IMR-90 (cell line): Measurements from ENCODE around the gene EMP1. TPM values are rescaled to one million over a fixed set of nuclear protein-coding genes. Genes with fewer than 3 reads are reported as not detected.

Experiments
- ATAC-seq: fragments of 200-7000 bp; cut with Tn5 transposase; 2 replicates; pipeline ENCODE4 v1.9.1; 2020; ENCODE audit warnings: low read depth, mild to moderate bottlenecking, moderate library complexity
- BruUV-seq: library from RNA; stranded (reverse); fragments of 400-500 nt; replicated peaks from 2 replicates; lab custom pipeline; 2021; lab: Mats Ljungman, UMichigan
- CTCF ChIA-PET: fragments of 300-600 bp; formaldehyde crosslinking; extraction: SDS; loops from one replicate; lab custom pipeline; 2021; ENCODE audit warnings: antibody characterized with exemption; lab: Yijun Ruan, JAX
- POLR2A ChIA-PET: fragments of 300-600 bp; sonication (Branson Sonifier 250); formaldehyde crosslinking; loops from one replicate; lab custom pipeline; 2022; ENCODE audit warnings: antibody characterized with exemption; ENCODE audit not compliant: unreplicated experiment; lab: Charles Lee
- DNase-seq: peaks from one replicate; pipeline ENCODE4 v3.0.0; 2013
- H2AFZ ChIP-seq: replicated peaks from 2 replicates; pipeline ENCODE3; 2013; ENCODE audit warnings: low read length, mild to moderate bottlenecking; ENCODE audit not compliant: poor library complexity
- H2AK5ac ChIP-seq: 2 replicates; pipeline ENCODE4 v1.6.1; 2013; ENCODE audit warnings: low read depth, low read length, inconsistent platforms
- H2AK9ac ChIP-seq: replicated peaks from 2 replicates; pipeline ENCODE3; 2013; ENCODE audit warnings: mild to moderate bottlenecking, low read depth, low read length, moderate library complexity; ENCODE audit not compliant: poor library complexity
- H2BK120ac ChIP-seq: 2 replicates; pipeline ENCODE4 v1.6.1; 2013; ENCODE audit warnings: low read depth, low read length, inconsistent platforms
- H2BK15ac ChIP-seq: 3 replicates; pipeline ENCODE4 v1.6.1; 2013; ENCODE audit warnings: low read depth, low read length, inconsistent platforms
- H2BK20ac ChIP-seq: 2 replicates; pipeline ENCODE4 v1.6.1; 2013; ENCODE audit warnings: low read depth, mild to moderate bottlenecking, inconsistent platforms, low read length, moderate library complexity
- H2BK5ac ChIP-seq: 2 replicates; pipeline ENCODE4 v1.6.1; 2013; ENCODE audit warnings: mild to moderate bottlenecking, low read depth, low read length, inconsistent platforms; ENCODE audit not compliant: poor library complexity, severe bottlenecking
- H3K14ac ChIP-seq: replicated peaks from 2 replicates; pipeline ENCODE4 v1.6.1; 2013; ENCODE audit warnings: low read depth, low read length, inconsistent platforms
- H3K18ac ChIP-seq: 2 replicates; pipeline ENCODE4 v1.6.1; 2013; ENCODE audit warnings: low read depth, low read length, control low read depth
- H3K23ac ChIP-seq: 2 replicates; pipeline ENCODE4 v1.6.1; 2013; ENCODE audit warnings: low read depth, low read length, inconsistent platforms
- H3K27ac ChIP-seq: 2 replicates; pipeline ENCODE4 v1.5.1; 2013; ENCODE audit warnings: mild to moderate bottlenecking, control low read depth, low read length; ENCODE audit not compliant: insufficient read depth
- H3K27me3 ChIP-seq: 2 replicates; pipeline ENCODE4 v1.6.1; 2013; ENCODE audit warnings: low read length; ENCODE audit not compliant: control insufficient read depth, insufficient read depth
- H3K36me3 ChIP-seq: 2 replicates; pipeline ENCODE4 v1.6.1; 2013; ENCODE audit warnings: low read length, mixed read lengths; ENCODE audit not compliant: control insufficient read depth, insufficient read depth
- H3K4ac ChIP-seq: 2 replicates; pipeline ENCODE4 v1.6.1; 2013; ENCODE audit warnings: low read depth, low read length, inconsistent platforms
- H3K4me1 ChIP-seq: 2 replicates; pipeline ENCODE4 v1.6.1; 2013; ENCODE audit warnings: low read length, mixed read lengths; ENCODE audit not compliant: control insufficient read depth, insufficient read depth
- H3K4me2 ChIP-seq: 2 replicates; pipeline ENCODE4 v1.6.1; 2013; ENCODE audit warnings: low read depth, mild to moderate bottlenecking, control low read depth, low read length, moderate library complexity
- H3K4me3 ChIP-seq: 2 replicates; pipeline ENCODE4 v1.5.1; 2013; ENCODE audit warnings: low read depth, mild to moderate bottlenecking, control low read depth, low read length, moderate library complexity; ENCODE audit not compliant: insufficient read depth
- H3K56ac ChIP-seq: 2 replicates; pipeline ENCODE4 v1.6.1; 2013; ENCODE audit warnings: low read length, inconsistent platforms; ENCODE audit not compliant: insufficient read depth; ENCODE audit errors: extremely low read depth
- H3K79me1 ChIP-seq, 2 experiments: 2 replicates each; pipeline ENCODE4 v1.6.1; 2013; ENCODE audit warnings: low read length in 2 of 2, inconsistent platforms in 1 of 2, low read depth in 1 of 2
- H3K9ac ChIP-seq: 2 replicates; pipeline ENCODE4 v1.6.1; 2013; ENCODE audit warnings: low read depth, low read length, control low read depth
- H3K9me1 ChIP-seq: 2 replicates; pipeline ENCODE4 v1.6.1; 2013; ENCODE audit warnings: low read length, inconsistent platforms; ENCODE audit not compliant: insufficient read depth
- H3K9me3 ChIP-seq: 2 replicates; pipeline ENCODE4 v1.6.1; 2013; ENCODE audit warnings: low read length; ENCODE audit not compliant: control insufficient read depth, insufficient read depth
- H4K20me1 ChIP-seq: 2 replicates; pipeline ENCODE4 v1.6.1; 2013; ENCODE audit warnings: low read length, inconsistent platforms; ENCODE audit not compliant: insufficient read depth
- H4K5ac ChIP-seq: 2 replicates; pipeline ENCODE4 v1.6.1; 2013; ENCODE audit warnings: mild to moderate bottlenecking, low read depth, low read length, control low read depth
- H4K8ac ChIP-seq, 2 experiments: 2 replicates each; pipeline ENCODE4 v1.6.1; 2013; ENCODE audit warnings: low read depth in 2 of 2, low read length in 2 of 2, control low read depth in 1 of 2, inconsistent platforms in 1 of 2
- H4K91ac ChIP-seq: 2 replicates; pipeline ENCODE4 v1.6.1; 2013; ENCODE audit warnings: low read depth, low read length, inconsistent platforms; ENCODE audit not compliant: insufficient read depth
- CEBPB ChIP-seq: IDR thresholded peaks from 2 replicates; pipeline ENCODE4 v1.6.1; 2012; ENCODE audit warnings: low read depth, low read length, improper control_type of control experiment
- CHD1 ChIP-seq: IDR thresholded peaks from 2 replicates; pipeline ENCODE4 v1.6.1; 2012; ENCODE audit warnings: low read depth, low read length, improper control_type of control experiment
- FOS ChIP-seq: fragments of 150-350 bp; IDR thresholded peaks from 2 replicates; pipeline ENCODE4 v1.6.1; 2016; ENCODE audit warnings: low read depth, low read length
- MAFK ChIP-seq: IDR thresholded peaks from 2 replicates; pipeline ENCODE4 v1.6.1; 2012; ENCODE audit warnings: low read depth, low read length, improper control_type of control experiment
- MAZ ChIP-seq: IDR thresholded peaks from 2 replicates; pipeline ENCODE4 v1.6.1; 2012; ENCODE audit warnings: low read depth, mild to moderate bottlenecking, low read length, improper control_type of control experiment, moderate library complexity, borderline replicate concordance
- MXI1 ChIP-seq: IDR thresholded peaks from 2 replicates; pipeline ENCODE4 v1.6.1; 2012; ENCODE audit warnings: low read depth, mild to moderate bottlenecking, low read length, moderate library complexity, borderline replicate concordance
- NFE2L2 ChIP-seq: fragments of 150-350 bp; IDR thresholded peaks from 2 replicates; pipeline ENCODE4 v1.6.1; 2016; ENCODE audit warnings: low read depth, mild to moderate bottlenecking, low read length
- POLR2A ChIP-seq: IDR thresholded peaks from 2 replicates; pipeline ENCODE4 v1.6.1; 2012; ENCODE audit warnings: mild to moderate bottlenecking, low read depth, low read length
- RAD21 ChIP-seq: IDR thresholded peaks from 2 replicates; pipeline ENCODE4 v1.6.1; 2012; ENCODE audit warnings: low read length, improper control_type of control experiment
- RCOR1 ChIP-seq: IDR thresholded peaks from 2 replicates; pipeline ENCODE4 v1.6.1; 2012; ENCODE audit warnings: mild to moderate bottlenecking, low read length, improper control_type of control experiment; ENCODE audit not compliant: insufficient replicate concordance
- RFX5 ChIP-seq: IDR thresholded peaks from 2 replicates; pipeline ENCODE4 v1.8.0; 2012; ENCODE audit warnings: low read depth, mild to moderate bottlenecking, low read length, moderate library complexity
- SMC3 ChIP-seq: fragments of 150-350 bp; IDR thresholded peaks from 2 replicates; pipeline ENCODE4 v1.6.1; 2016; ENCODE audit warnings: low read depth, mild to moderate bottlenecking, antibody characterized with exemption, low read length, moderate library complexity
- WGBS, 2 experiments: methylation state at CpG; one replicate each; pipeline versions ENCODE4 v1.1.5 to v1.1.7; 2013; ENCODE audit warnings: missing lambda C conversion rate in 2 of 2; ENCODE audit not compliant: insufficient read length in 1 of 2; ENCODE audit errors: extremely low coverage in 2 of 2; 5-methylcytosine and 5-hydroxymethylcytosine counted together
- dilution Hi-C: fragments of 300-500 bp; cut with HindIII; formaldehyde crosslinking; loops from one replicate; pipeline ENCODE4 v1.14.3; 2018; ENCODE audit warnings: low sequenced_read_pairs; ENCODE audit not compliant: unreplicated experiment
- in situ Hi-C: fragments of 300-500 bp; cut with MboI; formaldehyde crosslinking; loops from 3 replicates; pipeline ENCODE4 v1.14.3; 2019; ENCODE audit warnings: low sequenced_read_pairs, inconsistent platforms, mixed read lengths
- intact Hi-C: fragments of 100-400 bp; cut with micrococcal nuclease; formaldehyde crosslinking; loops from 2 replicates; pipeline ENCODE4 v1.10.0; 2022
- polyA plus RNA-seq, 3 experiments: library from polyadenylated mRNA; depleted of rRNA; stranded (reverse); fragments of >200 nt; gene quantifications; 2 replicates each; pipeline ENCODE4 v1.2.3, GENCODE V29; 2012; ENCODE audit warnings: low replicate concordance in 1 of 3
- total RNA-seq: library from RNA; depleted of rRNA; stranded (reverse); fragments of >200 nt; gene quantifications from 2 replicates; pipeline ENCODE4 v1.2.3, GENCODE V29; 2012
- TF ChIP-seq, protein P1 (sequence below): conservative IDR thresholded peaks from 2 replicates; pipeline ENCODE4 v1.5.1; 2012; ENCODE audit warnings: mild to moderate bottlenecking, low read depth, low read length, improper control_type of control experiment
- TF ChIP-seq, protein P2 (sequence below): fragments of 150-350 bp; IDR thresholded peaks from 2 replicates; pipeline ENCODE4 v1.6.1; 2016; ENCODE audit warnings: low read depth, mild to moderate bottlenecking, low read length, moderate library complexity, borderline replicate concordance

The EMP1 gene
- total and polyA plus RNA-seq, 2 of the 4 experiments (the other 2 are of a cell fraction), result 137 to 201 TPM

DNA sequence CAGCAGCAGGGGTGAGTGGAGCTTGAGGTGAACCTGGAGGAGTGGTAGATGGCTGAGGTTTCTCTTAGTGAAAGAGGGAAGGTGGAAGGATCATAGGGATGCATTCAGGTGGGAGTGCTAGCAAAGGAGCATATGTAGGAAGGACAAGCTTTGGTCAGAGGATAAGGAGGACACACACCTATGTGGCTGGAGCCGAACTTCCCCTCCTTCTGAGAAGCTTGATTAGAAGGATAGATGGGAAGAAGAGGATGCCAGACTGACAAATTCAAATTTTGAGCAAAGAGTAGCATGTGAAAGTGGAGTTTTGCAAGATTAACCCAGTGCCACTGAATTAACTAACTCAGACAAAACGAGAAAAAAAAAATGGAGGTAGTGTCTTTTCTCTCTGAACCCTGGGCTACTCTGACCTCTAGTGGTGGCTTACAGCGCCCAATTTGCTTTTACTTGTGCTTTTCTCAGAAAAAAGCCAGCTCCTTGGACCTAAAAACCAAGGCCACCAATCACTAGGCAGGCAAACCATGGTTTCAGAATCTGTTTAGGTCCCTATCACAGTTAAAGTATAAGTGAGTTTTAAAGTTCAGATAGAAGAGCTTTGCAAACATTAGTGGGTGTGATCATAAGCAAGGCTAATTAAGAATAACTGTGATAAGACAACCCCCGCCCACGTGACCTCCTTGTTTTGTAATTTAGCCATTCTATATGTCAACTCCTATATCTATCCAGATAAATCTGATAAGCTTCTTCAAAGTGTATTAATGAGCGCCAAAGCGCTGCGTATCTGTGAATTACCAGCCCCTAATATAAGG is 15.5 kb downstream of the EMP1 start:
- peak overlapping the region; percentile 65 for H4K91ac ChIP-seq
- no peak overlapping the region for H2AFZ ChIP-seq
- no peak overlapping the region for H2AK9ac ChIP-seq
- peaks cover 22% of the 10 kb centered on the region for H3K4me1 ChIP-seq
- peak overlapping the region; percentile 41; the same call in 1 of the 2 replicates for H2AK5ac ChIP-seq
- H3K4ac ChIP-seq, result peak overlapping the region; percentile 76
- dilution Hi-C loops, result no loop called here
- H4K20me1 ChIP-seq, result peaks cover 22% of the 10 kb centered on the region; the same call in 1 of the 2 replicates
- peak overlapping the region; percentile 67 for H3K14ac ChIP-seq
- H4K8ac ChIP-seq, result peak overlapping the region in 1 of 2 experiments; percentile 47; a peak in 2 of 4 replicates
- H3K27ac ChIP-seq, result no peak overlapping the region
- peaks cover 33% of the 10 kb centered on the region for H3K9me1 ChIP-seq
- 0 out of 2 replicates have a peak overlapping the region, but pooled peaks have one; percentile 5 for H3K56ac ChIP-seq
- peak overlapping the region; percentile 50 for H3K23ac ChIP-seq
- H3K9ac ChIP-seq, result no peak overlapping the region
- ChIA-PET CTCF (interaction anchor here (0.6 to 2.7 kb wide), 22 partner anchors 9 to 539 kb away, joined by 3 to 19 read pairs (median 4); partner anchors contain the start of genes EMP1 and GSG1), POLR2A (interaction anchor here (0.6 to 0.7 kb wide), 2 partner anchors 48 to 112 kb away, joined by 4 to 16 read pairs; no protein-coding TSS in a partner anchor)
- no peak overlapping the region for H3K4me3 ChIP-seq
- peaks cover 34% of the 10 kb centered on the region for H3K36me3 ChIP-seq
- no peaks in the 10 kb centered on the region for H3K9me3 ChIP-seq
- peak overlapping the region; percentile 54; the same call in 1 of the 3 replicates for H2BK15ac ChIP-seq
- intact Hi-C loops, result loop anchor here (1.0 to 5.0 kb wide), 4 partner anchors 114 to 295 kb away; partner anchors contain the start of gene HEBP1
- peak overlapping the region; percentile 64; the same call in 1 of the 2 replicates for H2BK20ac ChIP-seq
- no TSS peak for BruUV-seq
- ATAC-seq, result peak; percentile 48
- WGBS, 2 experiments, result 100% methylated on average over 1 of the region's 8 CpGs; no CpG with 5 or more reads in 1 of the 2 experiments
- H3K79me1 ChIP-seq, result peaks cover 55 to 83% of the 10 kb centered on the region in 2 experiments
- DNase-seq, result peak; percentile 71
- peak overlapping the region; percentile 74 for H2BK120ac ChIP-seq
- H4K5ac ChIP-seq, result no peak overlapping the region
- H2BK5ac ChIP-seq, result peak overlapping the region; percentile 8
- H3K18ac ChIP-seq, result no peak overlapping the region; the same call in 1 of the 2 replicates
- peak overlapping the region; percentile 10; the same call in 1 of the 2 replicates for H3K4me2 ChIP-seq
- in situ Hi-C loops, result loop anchor here (5.0 kb wide), 3 partner anchors 115 to 295 kb away; no protein-coding TSS in a partner anchor
- H3K27me3 ChIP-seq, result no peaks in the 10 kb centered on the region
- TF ChIP-seq, protein P1, sequence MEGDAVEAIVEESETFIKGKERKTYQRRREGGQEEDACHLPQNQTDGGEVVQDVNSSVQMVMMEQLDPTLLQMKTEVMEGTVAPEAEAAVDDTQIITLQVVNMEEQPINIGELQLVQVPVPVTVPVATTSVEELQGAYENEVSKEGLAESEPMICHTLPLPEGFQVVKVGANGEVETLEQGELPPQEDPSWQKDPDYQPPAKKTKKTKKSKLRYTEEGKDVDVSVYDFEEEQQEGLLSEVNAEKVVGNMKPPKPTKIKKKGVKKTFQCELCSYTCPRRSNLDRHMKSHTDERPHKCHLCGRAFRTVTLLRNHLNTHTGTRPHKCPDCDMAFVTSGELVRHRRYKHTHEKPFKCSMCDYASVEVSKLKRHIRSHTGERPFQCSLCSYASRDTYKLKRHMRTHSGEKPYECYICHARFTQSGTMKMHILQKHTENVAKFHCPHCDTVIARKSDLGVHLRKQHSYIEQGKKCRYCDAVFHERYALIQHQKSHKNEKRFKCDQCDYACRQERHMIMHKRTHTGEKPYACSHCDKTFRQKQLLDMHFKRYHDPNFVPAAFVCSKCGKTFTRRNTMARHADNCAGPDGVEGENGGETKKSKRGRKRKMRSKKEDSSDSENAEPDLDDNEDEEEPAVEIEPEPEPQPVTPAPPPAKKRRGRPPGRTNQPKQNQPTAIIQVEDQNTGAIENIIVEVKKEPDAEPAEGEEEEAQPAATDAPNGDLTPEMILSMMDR, result peak; percentile 80
- TF ChIP-seq RCOR1, result no peak
- TF ChIP-seq RAD21, result peak; percentile 84
- TF ChIP-seq CHD1, result 0 out of 2 replicates have a peak, but pooled peaks have one; percentile 27
- TF ChIP-seq, protein P2, sequence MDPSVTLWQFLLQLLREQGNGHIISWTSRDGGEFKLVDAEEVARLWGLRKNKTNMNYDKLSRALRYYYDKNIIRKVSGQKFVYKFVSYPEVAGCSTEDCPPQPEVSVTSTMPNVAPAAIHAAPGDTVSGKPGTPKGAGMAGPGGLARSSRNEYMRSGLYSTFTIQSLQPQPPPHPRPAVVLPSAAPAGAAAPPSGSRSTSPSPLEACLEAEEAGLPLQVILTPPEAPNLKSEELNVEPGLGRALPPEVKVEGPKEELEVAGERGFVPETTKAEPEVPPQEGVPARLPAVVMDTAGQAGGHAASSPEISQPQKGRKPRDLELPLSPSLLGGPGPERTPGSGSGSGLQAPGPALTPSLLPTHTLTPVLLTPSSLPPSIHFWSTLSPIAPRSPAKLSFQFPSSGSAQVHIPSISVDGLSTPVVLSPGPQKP, result no peak
- TF ChIP-seq POLR2A, result peak; percentile 37; the same call in 1 of the 2 replicates
- no peak for TF ChIP-seq NFE2L2
- peak; percentile 79 for TF ChIP-seq SMC3
- TF ChIP-seq FOS, result no peak
- no peak for TF ChIP-seq RFX5
- no peak for TF ChIP-seq MAFK
- no peak for TF ChIP-seq MXI1
- TF ChIP-seq CEBPB, result peak; percentile 16; the same call in 1 of the 2 replicates
- TF ChIP-seq MAZ, result no peak
